Keratinocyte (primary cell): ENCODE data around the gene FLNC. TPM values are rescaled to one million over a fixed set of nuclear protein-coding genes. Genes with fewer than 3 reads are reported as not detected.
A peak's percentile ranks its signal among the peaks of the same experiment; 100 is the strongest.

Experiments used
- DNase-seq: peaks from one replicate; pipeline ENCODE4 v3.0.0-alpha.2; 2011; ENCODE audit warnings: low read depth, missing footprints, low spot score
- FAIRE-seq: peaks from 2 replicates; lab custom pipeline; 2011; peaks lifted over from hg19 to GRCh38; lab: Jason Lieb, UNC
- H2AFZ ChIP-seq: 2 replicates; pipeline ENCODE4 v1.6.0; 2012; ENCODE audit warnings: low read length, control low read depth, inconsistent platforms; ENCODE audit not compliant: control insufficient read depth
- H3K27ac ChIP-seq: 2 replicates; pipeline ENCODE4 v1.5.1; 2011; ENCODE audit warnings: low read length; ENCODE audit not compliant: control insufficient read depth, insufficient read depth
- H3K27me3 ChIP-seq: 3 replicates; pipeline ENCODE4 v1.6.0; 2011; ENCODE audit warnings: low read length; ENCODE audit not compliant: control insufficient read depth, insufficient read depth; ENCODE audit errors: extremely low read depth
- H3K36me3 ChIP-seq, 2 experiments: 2 replicates in 1 of 2; 3 replicates in 1 of 2; pipeline ENCODE4 v1.5.1; 2011; ENCODE audit warnings: low read length in 2 of 2, mild to moderate bottlenecking in 1 of 2; ENCODE audit not compliant: control insufficient read depth in 2 of 2, insufficient read depth in 2 of 2; ENCODE audit errors: extremely low read depth in 1 of 2
- H3K4me1 ChIP-seq: 3 replicates; pipeline ENCODE4 v1.5.1; 2011; ENCODE audit warnings: low read length; ENCODE audit not compliant: control insufficient read depth, insufficient read depth; ENCODE audit errors: extremely low read depth
- H3K4me2 ChIP-seq: 3 replicates; pipeline ENCODE4 v1.6.0; 2011; ENCODE audit warnings: low read depth, low read length; ENCODE audit not compliant: control insufficient read depth, insufficient read depth; ENCODE audit errors: extremely low read depth
- H3K4me3 ChIP-seq, 3 experiments: fragments of 200-600 bp in 1 of 3; sonication (generic) in 1 of 3; 2 replicates in 2 of 3; 3 replicates in 1 of 3; pipeline ENCODE4 v1.5.1; 2011 to 2016; ENCODE audit warnings: low read length in 3 of 3, mild to moderate bottlenecking in 3 of 3, control low read depth in 2 of 3, inconsistent platforms in 1 of 3, low read depth in 1 of 3, mixed read lengths in 1 of 3, mixed run types in 1 of 3, moderate library complexity in 1 of 3; ENCODE audit not compliant: control insufficient read depth in 2 of 3, insufficient read depth in 2 of 3; ENCODE audit errors: extremely low read depth in 1 of 3
- H3K79me2 ChIP-seq: 2 replicates; pipeline ENCODE4 v1.6.0; 2012; ENCODE audit warnings: low read length; ENCODE audit not compliant: control insufficient read depth, insufficient read depth
- H3K9ac ChIP-seq: 3 replicates; pipeline ENCODE4 v1.6.0; 2011; ENCODE audit warnings: low read length; ENCODE audit not compliant: control insufficient read depth, insufficient read depth; ENCODE audit errors: extremely low read depth
- H3K9me1 ChIP-seq: 3 replicates; pipeline ENCODE4 v1.6.0; 2011; ENCODE audit warnings: low read length; ENCODE audit not compliant: control insufficient read depth, insufficient read depth; ENCODE audit errors: extremely low read depth
- H3K9me3 ChIP-seq: 2 replicates; pipeline ENCODE4 v1.5.1; 2012; ENCODE audit warnings: low read depth, low read length; ENCODE audit not compliant: control insufficient read depth
- H4K20me1 ChIP-seq: 3 replicates; pipeline ENCODE4 v1.6.0; 2011; ENCODE audit warnings: low read length; ENCODE audit not compliant: control insufficient read depth, insufficient read depth; ENCODE audit errors: extremely low read depth
- EZH2 ChIP-seq: IDR thresholded peaks from one replicate; pipeline ENCODE4 v1.6.1; 2012; ENCODE audit warnings: inconsistent platforms, mild to moderate bottlenecking, low read length, moderate library complexity
- dilution Hi-C: fragments of 300-500 bp; cut with MboI; formaldehyde crosslinking; loops from one replicate; pipeline ENCODE4 v1.7.0; 2020; ENCODE audit warnings: low sequenced_read_pairs; ENCODE audit not compliant: extremely low pct_ligation_motif_present
- polyA plus RNA-seq, 5 experiments: library from polyadenylated mRNA; depleted of rRNA in 3 of 5; stranded (reverse) in 3 of 5; stranded (forward) in 1 of 5; unstranded in 1 of 5; fragments of >200 nt; gene quantifications; 1 replicate in 1 of 5; 2 replicates in 3 of 5; 3 replicates in 1 of 5; pipeline versions ENCODE4 v1.2.1 to v1.2.3, GENCODE V29; 2011 to 2012; ENCODE audit warnings: missing spikeins in 2 of 5, low read depth in 1 of 5, low replicate concordance in 1 of 5
- TF ChIP-seq, protein P1 (sequence below), 3 experiments: IDR thresholded peaks in 1 of 3; conservative IDR thresholded peaks in 1 of 3; optimal IDR thresholded peaks in 1 of 3; 2 replicates in 2 of 3; 3 replicates in 1 of 3; pipeline versions ENCODE3 to v1.5.1; 2011; ENCODE audit warnings: low read length in 3 of 3, mild to moderate bottlenecking in 3 of 3, moderate library complexity in 2 of 3, control low read depth in 1 of 3, inconsistent platforms in 1 of 3; ENCODE audit not compliant: insufficient read depth in 2 of 3; ENCODE audit errors: extremely low read depth in 1 of 3

The FLNC gene
- polyA plus RNA-seq, 1 donor (not counting 4 experiments of a cell fraction or from before 2014, with no cell fraction given): 0.03 TPM

DNA sequence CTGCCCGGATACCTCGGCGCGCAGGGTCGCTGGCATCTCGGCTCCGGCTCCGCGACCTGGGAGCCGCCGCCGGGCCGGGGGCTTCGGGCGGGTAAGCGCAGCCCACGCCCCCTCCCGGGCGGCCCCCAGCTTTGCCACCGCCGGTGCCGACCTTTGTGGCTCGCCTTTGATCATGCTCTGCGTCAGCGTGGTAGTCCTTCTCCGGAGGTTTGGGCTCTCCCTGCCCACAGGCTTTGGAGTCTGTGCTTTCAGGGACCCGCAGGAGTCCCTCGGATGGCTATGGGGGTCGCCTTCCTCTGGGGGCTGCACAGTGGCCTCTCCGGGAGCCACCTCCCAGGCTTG, 39.7 kb downstream of the FLNC start:
- Histone ChIP-seq H4K20me1 (peaks cover 7% of the 10 kb centered on the region), H3K4me3 (no peak overlapping the region), H3K9ac (no peak overlapping the region), H3K27me3 (peaks cover 9% of the 10 kb centered on the region), H3K4me1 (peaks cover 33% of the 10 kb centered on the region), H3K9me3 (no peaks in the 10 kb centered on the region), H3K79me2 (peaks cover 10% of the 10 kb centered on the region), H2AFZ (no peak overlapping the region), H3K36me3 (peaks cover 10 to 14% of the 10 kb centered on the region in 2 experiments), H3K4me2 (peak overlapping the region; percentile 80), H3K9me1 (peaks cover 4% of the 10 kb centered on the region), H3K27ac (no peak overlapping the region)
- dilution Hi-C loops: no loop called here
- DNase-seq (no peak), FAIRE-seq (no peak)
- TF ChIP-seq, protein P1, sequence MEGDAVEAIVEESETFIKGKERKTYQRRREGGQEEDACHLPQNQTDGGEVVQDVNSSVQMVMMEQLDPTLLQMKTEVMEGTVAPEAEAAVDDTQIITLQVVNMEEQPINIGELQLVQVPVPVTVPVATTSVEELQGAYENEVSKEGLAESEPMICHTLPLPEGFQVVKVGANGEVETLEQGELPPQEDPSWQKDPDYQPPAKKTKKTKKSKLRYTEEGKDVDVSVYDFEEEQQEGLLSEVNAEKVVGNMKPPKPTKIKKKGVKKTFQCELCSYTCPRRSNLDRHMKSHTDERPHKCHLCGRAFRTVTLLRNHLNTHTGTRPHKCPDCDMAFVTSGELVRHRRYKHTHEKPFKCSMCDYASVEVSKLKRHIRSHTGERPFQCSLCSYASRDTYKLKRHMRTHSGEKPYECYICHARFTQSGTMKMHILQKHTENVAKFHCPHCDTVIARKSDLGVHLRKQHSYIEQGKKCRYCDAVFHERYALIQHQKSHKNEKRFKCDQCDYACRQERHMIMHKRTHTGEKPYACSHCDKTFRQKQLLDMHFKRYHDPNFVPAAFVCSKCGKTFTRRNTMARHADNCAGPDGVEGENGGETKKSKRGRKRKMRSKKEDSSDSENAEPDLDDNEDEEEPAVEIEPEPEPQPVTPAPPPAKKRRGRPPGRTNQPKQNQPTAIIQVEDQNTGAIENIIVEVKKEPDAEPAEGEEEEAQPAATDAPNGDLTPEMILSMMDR (optimal IDR thresholded peaks at IDR 0.05 in 1 of 3, IDR thresholded peaks at IDR 0.05 in 1 of 3, conservative IDR thresholded peaks at IDR 0.05 in 1 of 3; ENCODE audit: extremely low read depth in 1 of 3, insufficient read depth in 2 of 3, low read length in 3 of 3): no peak
- TF ChIP-seq EZH2: no peak

DNA sequence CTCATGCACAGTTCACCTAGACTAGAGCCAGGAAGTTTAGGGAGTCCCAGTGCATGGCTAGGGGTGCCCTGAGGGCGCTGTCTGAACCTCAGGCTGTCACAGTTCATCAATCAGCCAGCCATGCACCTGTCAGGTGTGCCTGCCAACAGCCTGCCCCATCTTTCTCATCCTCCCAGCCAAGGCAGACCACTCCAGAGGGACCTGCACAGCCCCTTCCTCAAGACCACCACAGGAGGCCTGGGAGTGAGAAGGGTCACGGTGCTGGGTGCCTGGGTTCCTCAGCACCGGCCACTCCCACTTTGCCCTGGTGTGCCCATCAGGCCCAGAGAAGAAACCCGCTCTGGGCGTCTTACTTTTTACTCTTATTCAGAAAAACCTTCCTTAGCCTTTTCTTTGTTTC, 40.8 kb downstream of the FLNC start:
- Histone ChIP-seq H3K9ac (no peak overlapping the region), H3K9me1 (peaks cover 4% of the 10 kb centered on the region), H3K27ac (no peak overlapping the region), H3K4me2 (no peak overlapping the region), H3K4me3 (no peak overlapping the region), H2AFZ (no peak overlapping the region), H3K27me3 (peaks cover 9% of the 10 kb centered on the region), H3K9me3 (no peaks in the 10 kb centered on the region), H3K36me3 (peaks cover 0 to 7% of the 10 kb centered on the region in 2 experiments), H3K79me2 (peaks cover 1% of the 10 kb centered on the region), H4K20me1 (peaks cover 7% of the 10 kb centered on the region), H3K4me1 (peaks cover 36% of the 10 kb centered on the region)
- no peak for FAIRE-seq
- dilution Hi-C loops: no loop called here
- TF ChIP-seq EZH2: no peak
- TF ChIP-seq, protein P1 (optimal IDR thresholded peaks at IDR 0.05 in 1 of 3, IDR thresholded peaks at IDR 0.05 in 1 of 3, conservative IDR thresholded peaks at IDR 0.05 in 1 of 3; ENCODE audit: extremely low read depth in 1 of 3, insufficient read depth in 2 of 3, low read length in 3 of 3): no peak
- no peak for DNase-seq
